PFSK-1 (cell line): ENCODE results near the gene KCNH1.

Experiments
- FOXP2 ChIP-seq: optimal IDR thresholded peaks from 2 replicates; pipeline ENCODE3; 2011; ENCODE audit warnings: borderline replicate concordance, control low read depth, inconsistent platforms; ENCODE audit not compliant: insufficient read depth; ENCODE audit errors: extremely low read length, extremely low read depth
- POLR2AphosphoS5 ChIP-seq: IDR thresholded peaks from 2 replicates; pipeline ENCODE4 v1.6.1; 2012; ENCODE audit warnings: low read depth, mild to moderate bottlenecking, control low read depth, low read length, moderate library complexity
- SIN3A ChIP-seq: IDR thresholded peaks from 2 replicates; pipeline ENCODE4 v1.6.1; 2012; ENCODE audit warnings: mild to moderate bottlenecking, low read length, moderate library complexity, borderline replicate concordance; ENCODE audit not compliant: insufficient read depth
- TAF1 ChIP-seq: IDR thresholded peaks from 2 replicates; pipeline ENCODE4 v1.6.1; 2012; ENCODE audit warnings: low read length, control low read depth, borderline replicate concordance; ENCODE audit not compliant: insufficient read depth
- TF ChIP-seq, protein P1 (sequence below), 2 experiments: IDR thresholded peaks; 2 replicates each; pipeline versions ENCODE4 v1.6.1 to v1.8.0; 2011 to 2012; ENCODE audit warnings: low read depth in 2 of 2, low read length in 2 of 2, control low read depth in 1 of 2, inconsistent platforms in 1 of 2, mild to moderate bottlenecking in 1 of 2, moderate library complexity in 1 of 2; ENCODE audit not compliant: insufficient read depth in 1 of 2

The KCNH1 gene

GRCh38 chr1:210747112-210747511, 386.8 kb downstream of the KCNH1 start:
- TF ChIP-seq, protein P1, sequence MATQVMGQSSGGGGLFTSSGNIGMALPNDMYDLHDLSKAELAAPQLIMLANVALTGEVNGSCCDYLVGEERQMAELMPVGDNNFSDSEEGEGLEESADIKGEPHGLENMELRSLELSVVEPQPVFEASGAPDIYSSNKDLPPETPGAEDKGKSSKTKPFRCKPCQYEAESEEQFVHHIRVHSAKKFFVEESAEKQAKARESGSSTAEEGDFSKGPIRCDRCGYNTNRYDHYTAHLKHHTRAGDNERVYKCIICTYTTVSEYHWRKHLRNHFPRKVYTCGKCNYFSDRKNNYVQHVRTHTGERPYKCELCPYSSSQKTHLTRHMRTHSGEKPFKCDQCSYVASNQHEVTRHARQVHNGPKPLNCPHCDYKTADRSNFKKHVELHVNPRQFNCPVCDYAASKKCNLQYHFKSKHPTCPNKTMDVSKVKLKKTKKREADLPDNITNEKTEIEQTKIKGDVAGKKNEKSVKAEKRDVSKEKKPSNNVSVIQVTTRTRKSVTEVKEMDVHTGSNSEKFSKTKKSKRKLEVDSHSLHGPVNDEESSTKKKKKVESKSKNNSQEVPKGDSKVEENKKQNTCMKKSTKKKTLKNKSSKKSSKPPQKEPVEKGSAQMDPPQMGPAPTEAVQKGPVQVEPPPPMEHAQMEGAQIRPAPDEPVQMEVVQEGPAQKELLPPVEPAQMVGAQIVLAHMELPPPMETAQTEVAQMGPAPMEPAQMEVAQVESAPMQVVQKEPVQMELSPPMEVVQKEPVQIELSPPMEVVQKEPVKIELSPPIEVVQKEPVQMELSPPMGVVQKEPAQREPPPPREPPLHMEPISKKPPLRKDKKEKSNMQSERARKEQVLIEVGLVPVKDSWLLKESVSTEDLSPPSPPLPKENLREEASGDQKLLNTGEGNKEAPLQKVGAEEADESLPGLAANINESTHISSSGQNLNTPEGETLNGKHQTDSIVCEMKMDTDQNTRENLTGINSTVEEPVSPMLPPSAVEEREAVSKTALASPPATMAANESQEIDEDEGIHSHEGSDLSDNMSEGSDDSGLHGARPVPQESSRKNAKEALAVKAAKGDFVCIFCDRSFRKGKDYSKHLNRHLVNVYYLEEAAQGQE (IDR thresholded peaks at IDR 0.05; ENCODE audit: insufficient read depth in 1 of 2, low read depth in 2 of 2, low read length in 2 of 2), result no peak
- TF ChIP-seq POLR2AphosphoS5 (no peak), TAF1 (no peak), FOXP2 (no peak), SIN3A (no peak)

DNA sequence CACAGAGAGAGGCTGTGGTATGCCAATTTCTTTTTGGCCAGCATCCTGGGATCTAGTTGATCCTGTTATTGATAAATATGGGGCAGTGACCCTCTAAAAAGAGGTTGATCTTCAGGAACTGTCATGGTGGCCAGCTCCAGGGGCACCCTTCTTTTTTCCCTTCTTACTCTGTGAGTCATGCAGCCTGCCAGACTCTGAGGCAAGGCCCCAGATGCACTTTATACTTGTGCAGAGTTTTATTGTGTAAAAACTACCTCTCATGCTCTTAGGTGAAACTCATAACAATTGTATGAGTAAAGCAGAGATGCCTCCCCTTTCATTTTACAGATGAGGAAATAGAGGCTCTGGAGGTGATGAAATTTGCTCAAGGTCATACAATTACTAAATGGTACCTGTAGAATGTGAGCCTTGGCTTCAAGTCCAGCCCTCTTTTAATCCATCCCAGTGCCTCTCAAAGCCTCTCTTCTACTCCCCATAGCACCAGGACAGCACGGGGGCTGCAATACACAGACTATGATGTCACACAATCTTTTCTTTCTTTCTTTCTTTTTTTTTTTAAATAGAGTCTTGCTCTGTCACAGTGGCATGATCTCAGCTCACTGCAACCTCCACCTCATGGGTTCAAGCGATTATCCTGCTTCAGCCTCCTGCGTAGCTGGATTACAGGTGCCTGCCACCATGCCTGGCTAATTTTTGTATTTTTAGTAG, 387.8 kb downstream of the KCNH1 start:
- TF ChIP-seq SIN3A, result no peak
- TF ChIP-seq, protein P1 (IDR thresholded peaks at IDR 0.05; ENCODE audit: insufficient read depth in 1 of 2, low read depth in 2 of 2, low read length in 2 of 2), result no peak
- TF ChIP-seq POLR2AphosphoS5, result no peak

DNA sequence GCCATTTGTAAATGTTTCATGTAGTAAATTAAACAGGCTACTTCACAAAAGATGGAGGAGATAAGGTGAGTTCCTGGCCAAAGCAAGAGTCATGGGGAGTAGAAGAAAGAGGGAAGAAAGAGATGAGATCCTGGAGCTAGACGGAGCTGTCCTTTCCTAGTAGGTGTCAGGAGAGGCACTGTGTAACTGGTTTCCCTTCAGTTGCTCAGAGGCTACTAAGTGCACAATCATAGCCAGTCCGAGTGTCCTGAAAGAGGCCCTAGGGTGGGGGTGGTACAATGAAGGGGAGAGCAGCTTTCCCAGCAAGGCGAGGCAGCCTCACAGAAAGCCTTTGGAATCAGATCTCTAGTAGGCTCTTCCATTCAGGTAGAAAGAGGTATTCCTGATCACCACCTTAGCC, 390.9 kb downstream of the KCNH1 start:
- TF ChIP-seq TAF1 (no peak), SIN3A (no peak), FOXP2 (no peak), POLR2AphosphoS5 (no peak)
- TF ChIP-seq, protein P1 (IDR thresholded peaks at IDR 0.05; ENCODE audit: insufficient read depth in 1 of 2, low read depth in 2 of 2, low read length in 2 of 2), result no peak

GRCh38 chr1:210741564-210741963, 392.4 kb downstream of the KCNH1 start:
- no peak for TF ChIP-seq POLR2AphosphoS5
- no peak for TF ChIP-seq FOXP2
- no peak for TF ChIP-seq SIN3A
- TF ChIP-seq, protein P1 (IDR thresholded peaks at IDR 0.05; ENCODE audit: insufficient read depth in 1 of 2, low read depth in 2 of 2, low read length in 2 of 2), result no peak
- no peak for TF ChIP-seq TAF1

- TF ChIP-seq, protein P1 (IDR thresholded peaks at IDR 0.05; ENCODE audit: insufficient read depth in 1 of 2, low read depth in 2 of 2, low read length in 2 of 2), result peak; percentile 47 to 89; a peak in 3 of 4 replicates
- TF ChIP-seq TAF1, result no peak
Observed at GRCh38 chr1:210739627-210740026, 394.3 kb downstream of the KCNH1 start.
